Motor neuron (in vitro differentiated cells): ENCODE measurements around the gene DNAJC1. TPM values are rescaled to one million over a fixed set of nuclear protein-coding genes. Genes with fewer than 3 reads are reported as not detected.
"Not testable (repeated sequence)": the region's sequence is repeated elsewhere in the genome, so short reads cannot be mapped to it uniquely, and the experiment has no call there.

Source experiments
- ATAC-seq, 8 experiments: fragments of 200-7000 bp; cut with Tn5 transposase; replicated peaks in 6 of 8; 2 replicates each; pipeline ENCODE4 v1.8.0; 2021; ENCODE audit warnings: mild to moderate bottlenecking in 8 of 8, moderate library complexity in 8 of 8
- H3K27ac ChIP-seq, 2 donors: fragments of 250-450 bp; sonication (Bioruptor Pico); 2 replicates each; pipeline ENCODE4 v1.9.0; 2021; ENCODE audit warnings: antibody characterized with exemption in 2 of 2, mild to moderate bottlenecking in 2 of 2, moderate library complexity in 1 of 2
- H3K4me1 ChIP-seq, 2 donors: fragments of 250-450 bp; sonication (Bioruptor Pico); replicated peaks in 1 of 2; 2 replicates each; pipeline ENCODE4 v1.6.1; 2021; ENCODE audit warnings: antibody characterized with exemption in 2 of 2, mild to moderate bottlenecking in 2 of 2, moderate library complexity in 1 of 2
- H3K4me3 ChIP-seq, 5 donors: fragments of 250-450 bp; sonication (Bioruptor Pico); 2 replicates each; pipeline ENCODE4 v1.9.0; 2021; ENCODE audit warnings: antibody characterized with exemption in 5 of 5, mild to moderate bottlenecking in 5 of 5, moderate library complexity in 4 of 5
- WGBS, 10 experiments: fragments of 450-650 bp; shearing (Covaris generic); methylation state at CpG; one replicate each; pipeline ENCODE4 v1.0.0; 2022; 5-methylcytosine and 5-hydroxymethylcytosine counted together
- in situ Hi-C, 9 experiments: fragments of 400-800 bp; cut with MboI; loops; one replicate each; pipeline ENCODE4 v1.15.0; 2021; ENCODE audit warnings: low sequenced_read_pairs in 9 of 9, low pct_unique_long_range_greater_than_20kb in 2 of 9; ENCODE audit not compliant: unreplicated experiment in 9 of 9
- total RNA-seq, 8 experiments: library from RNA; unstranded; fragments of 300-600 nt; gene quantifications; 2 replicates each; pipeline versions ENCODE4 v1.2.3 to v1.2.4, GENCODE V29; 2022

DNAJC1 gene
- total RNA-seq, 8 experiments from 2014 or later, result 13.6 to 46.2 (median 28.3) TPM

GRCh38 chr10:21826725-21827124 lies 176.8 kb downstream of the DNAJC1 start:
- ATAC-seq, result no peak
- Histone ChIP-seq H3K27ac (no peak overlapping the region), H3K4me3 (no peak overlapping the region), H3K4me1 (no peaks in the 10 kb centered on the region)
- in situ Hi-C loops, result no loop called here
- WGBS, 10 experiments, result 86 to 100% (median 94%) methylated on average over 1 to 2 of the region's 2 CpGs

DNA sequence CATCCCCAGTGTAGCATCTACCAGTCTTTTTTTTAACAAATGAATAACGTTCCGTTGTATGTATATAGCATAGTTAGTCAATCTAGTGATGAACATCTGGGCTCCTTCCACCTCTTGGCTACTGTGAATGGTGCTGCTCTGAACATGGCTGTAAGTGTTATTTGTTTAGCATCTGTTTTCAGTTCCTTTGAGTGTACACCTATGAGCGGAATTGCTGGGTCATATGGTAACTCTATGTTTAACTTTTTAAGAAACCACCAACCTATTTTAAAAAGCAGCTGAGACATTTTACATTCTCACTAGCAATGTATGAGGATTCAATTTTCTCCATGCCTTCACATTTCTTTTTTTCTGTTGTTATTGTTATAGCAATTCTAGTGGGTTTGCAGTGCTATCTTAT lies 178.2 kb downstream of the DNAJC1 start:
- Histone ChIP-seq H3K27ac (no peak overlapping the region), H3K4me3 (no peak overlapping the region), H3K4me1 (peaks cover 0 to 8% of the 10 kb centered on the region in 2 donors)
- ATAC-seq, result no peak
- in situ Hi-C loops, result no loop called here
- WGBS, 10 experiments, result 85 to 100% (median 96%) methylated on average over 1 to 3 of the region's 3 CpGs

GRCh38 chr10:21824409-21824808 lies 179.1 kb downstream of the DNAJC1 start:
- in situ Hi-C loops, result no loop called here
- H3K4me1 ChIP-seq, result peaks cover 0 to 8% of the 10 kb centered on the region in 2 donors
- WGBS, 10 experiments, result 80 to 100% (median 93%) methylated on average over 2 to 4 of the region's 4 CpGs
- ATAC-seq, result no peak
- H3K27ac ChIP-seq, result no peak overlapping the region
- no peak overlapping the region for H3K4me3 ChIP-seq

GRCh38 chr10:21823617-21824016 lies 179.9 kb downstream of the DNAJC1 start:
- Histone ChIP-seq H3K27ac (no peak overlapping the region), H3K4me1 (peaks cover 0 to 8% of the 10 kb centered on the region in 2 donors), H3K4me3 (no peak overlapping the region)
- no peak for ATAC-seq
- in situ Hi-C loops, result no loop called here
- 66 to 100% (median 95%) methylated on average over 2 of the region's 2 CpGs; no CpG with 5 or more reads in 2 of the 10 experiments for WGBS, 10 experiments

GRCh38 chr10:21822273-21822672 lies 181.3 kb downstream of the DNAJC1 start:
- H3K4me1 ChIP-seq, result peaks cover 0 to 19% of the 10 kb centered on the region in 2 donors
- H3K27ac ChIP-seq, ATAC-seq, in situ Hi-C loops, H3K4me3 ChIP-seq: not testable (repeated sequence)
- 92 to 100% (median 99%) methylated on average over 1 to 6 of the region's 6 CpGs for WGBS, 10 experiments

DNA sequence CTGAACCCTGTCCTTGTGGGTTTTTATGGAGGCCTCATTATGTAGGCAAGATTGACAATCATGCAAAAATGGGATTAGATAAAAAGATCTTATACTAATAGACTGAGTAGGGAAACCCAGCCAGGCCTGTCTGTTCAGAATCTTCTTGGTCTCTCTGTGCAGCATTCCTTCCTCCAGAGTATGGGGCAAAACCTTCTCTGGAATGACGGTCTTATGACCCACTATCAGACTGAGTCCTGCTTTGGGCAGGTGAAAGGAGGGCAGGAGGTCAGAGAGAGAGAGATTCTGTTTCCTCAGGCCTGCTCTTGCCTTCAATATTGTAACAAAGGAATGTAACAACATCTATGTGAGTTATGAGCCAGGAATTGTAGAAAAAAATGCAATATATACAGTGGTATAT lies 182.6 kb downstream of the DNAJC1 start:
- in situ Hi-C loops, result no loop called here
- WGBS, 10 experiments, result 90 to 100% (median 100%) methylated on average over 1 of the region's 1 CpG; no CpG with 5 or more reads in 5 of the 10 experiments
- no peak for ATAC-seq
- no peak overlapping the region for H3K4me3 ChIP-seq
- no peak overlapping the region for H3K27ac ChIP-seq
- H3K4me1 ChIP-seq, result peaks cover 0 to 20% of the 10 kb centered on the region in 2 donors

- in situ Hi-C loops, H3K4me3 ChIP-seq, ATAC-seq, H3K27ac ChIP-seq: not testable (repeated sequence)
- 34 to 100% (median 95%) methylated on average over 3 to 7 of the region's 7 CpGs; no CpG with 5 or more reads in 1 of the 10 experiments for WGBS, 10 experiments
- H3K4me1 ChIP-seq, result peaks cover 0 to 20% of the 10 kb centered on the region in 2 donors
These were observed 185.1 kb downstream of the DNAJC1 start for GRCh38 chr10:21818416-21818815.

GRCh38 chr10:21814866-21815265 lies 188.7 kb downstream of the DNAJC1 start:
- no peak overlapping the region for H3K4me3 ChIP-seq
- whole genome bisulfite sequencing, 10 experiments, result 90 to 100% (median 100%) methylated on average over 1 to 2 of the region's 2 CpGs; no CpG with 5 or more reads in 7 of the 10 experiments
- ATAC-seq, result no peak
- no peak overlapping the region for H3K27ac ChIP-seq
- H3K4me1 ChIP-seq, result peaks cover 0 to 12% of the 10 kb centered on the region in 2 donors
- in situ Hi-C loops, result no loop called here

- 88 to 100% (median 94%) methylated on average over 1 to 2 of the region's 2 CpGs; no CpG with 5 or more reads in 5 of the 10 experiments for WGBS, 10 experiments
- Histone ChIP-seq H3K4me1 (peaks cover 0 to 12% of the 10 kb centered on the region in 2 donors), H3K27ac (no peak overlapping the region), H3K4me3 (no peak overlapping the region)
- ATAC-seq, result no peak
- in situ Hi-C loops, result no loop called here
These were observed 189.6 kb downstream of the DNAJC1 start for GRCh38 chr10:21813946-21814345.

- H3K27ac ChIP-seq, result no peak overlapping the region
- H3K4me3 ChIP-seq, result no peak overlapping the region
- H3K4me1 ChIP-seq, result peaks cover 14 to 26% of the 10 kb centered on the region in 2 donors
- no peak for ATAC-seq
- in situ Hi-C loops, result no loop called here
- WGBS, 10 experiments, result 75 to 100% (median 97%) methylated on average over 1 to 2 of the region's 2 CpGs; no CpG with 5 or more reads in 4 of the 10 experiments
These were observed 192.3 kb downstream of the DNAJC1 start for GRCh38 chr10:21811245-21811585.

DNA sequence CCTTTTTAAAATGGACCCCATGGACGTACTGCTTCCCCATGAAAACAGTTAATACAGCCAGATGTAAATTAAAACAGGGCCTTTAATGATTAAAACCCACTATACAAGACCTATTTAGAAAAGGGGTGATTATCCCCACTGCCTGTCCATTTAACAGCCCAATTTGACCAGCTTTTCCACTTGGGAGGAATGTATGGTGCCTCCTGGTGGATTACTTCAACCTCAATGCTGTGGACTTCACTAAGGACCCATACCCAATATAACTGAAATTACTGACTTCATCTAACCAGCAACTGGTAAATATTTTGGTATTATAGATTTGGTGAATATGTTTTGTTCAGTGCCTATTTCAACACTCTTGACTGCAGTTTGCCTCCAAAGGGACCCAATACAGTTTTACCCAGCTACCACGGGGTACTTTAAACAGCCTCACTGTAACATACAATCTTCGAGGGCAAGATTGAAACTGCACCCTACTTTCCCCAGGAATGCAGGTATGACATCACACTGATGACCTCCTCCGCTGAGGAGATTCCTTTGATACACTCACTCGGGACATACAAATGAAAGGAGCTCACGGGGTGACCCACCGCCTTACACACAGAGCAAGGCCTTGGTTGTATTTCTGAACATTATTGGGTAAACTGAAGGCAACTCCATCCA lies 192.8 kb downstream of the DNAJC1 start:
- no peak overlapping the region for H3K27ac ChIP-seq
- in situ Hi-C loops, result no loop called here

GRCh38 chr10:21808550-21808949 lies 195.0 kb downstream of the DNAJC1 start:
- peak in 4 of 8 experiments; percentile 30 to 95 (median 92) for ATAC-seq
- in situ Hi-C loops, result no loop called here
- H3K4me3 ChIP-seq, result no peak overlapping the region
- WGBS, 10 experiments, result 0 to 72% (median 38%) methylated on average over 1 to 3 of the region's 3 CpGs; no CpG with 5 or more reads in 3 of the 10 experiments
- peaks cover 21 to 35% of the 10 kb centered on the region in 2 donors for H3K4me1 ChIP-seq
- no peak overlapping the region for H3K27ac ChIP-seq

More for the DNA sequence above, 192.8 kb downstream of the DNAJC1 start:
- Histone ChIP-seq H3K4me1 (peaks cover 18 to 31% of the 10 kb centered on the region in 2 donors), H3K4me3 (no peak overlapping the region)
- ATAC-seq, result no peak
- WGBS, 10 experiments, result 79 to 100% (median 93%) methylated on average over 1 to 7 of the region's 7 CpGs

- Histone ChIP-seq H3K27ac (peak overlapping the region in 1 of 2 donors; percentile 24), H3K4me3 (peak overlapping the region in 2 of 5 donors; percentile 1 to 3), H3K4me1 (peaks cover 21 to 35% of the 10 kb centered on the region in 2 donors)
- WGBS, 10 experiments, result 0 to 57% (median 2%) methylated on average over 1 to 5 of the region's 5 CpGs; no CpG with 5 or more reads in 2 of the 10 experiments
- ATAC-seq, result peak; percentile 25 to 94 (median 76)
- in situ Hi-C loops, result no loop called here
These were observed 196.3 kb downstream of the DNAJC1 start for GRCh38 chr10:21807180-21807579.

GRCh38 chr10:21803374-21803773 lies 200.2 kb downstream of the DNAJC1 start:
- H3K4me1 ChIP-seq, result peaks cover 18 to 31% of the 10 kb centered on the region in 2 donors
- in situ Hi-C loops, result no loop called here
- H3K27ac ChIP-seq, result no peak overlapping the region
- no peak overlapping the region for H3K4me3 ChIP-seq
- WGBS, 10 experiments, result 0 to 43% (median 29%) methylated on average over 1 of the region's 1 CpG; no CpG with 5 or more reads in 7 of the 10 experiments
- ATAC-seq, result no peak
